HG03521 (cell line): ENCODE results near the gene LANCL1.
"Not testable (repeated sequence)": the region's sequence is repeated elsewhere in the genome, so short reads cannot be mapped to it uniquely, and the experiment has no call there.

ENCODE experiments used
- ATAC-seq: cut with Tn5 transposase; IDR thresholded peaks from one replicate; pipeline ENCODE4 v1.9.1; 2021; ENCODE audit warnings: mild to moderate bottlenecking, moderate library complexity; ENCODE audit not compliant: unreplicated experiment

The LANCL1 gene

GRCh38 chr2:210459880-210460279, 16.7 kb downstream of the LANCL1 start:
- no peak for ATAC-seq

- no peak for ATAC-seq
These were observed 17.2 kb downstream of the LANCL1 start for GRCh38 chr2:210459407-210459806.

- ATAC-seq = no peak
These were observed 18.2 kb downstream of the LANCL1 start for GRCh38 chr2:210458395-210458794.

GRCh38 chr2:210456571-210456970, 20.0 kb downstream of the LANCL1 start:
- ATAC-seq = no peak

- no peak for ATAC-seq
These were observed 22.2 kb downstream of the LANCL1 start for GRCh38 chr2:210454336-210454735.

GRCh38 chr2:210452194-210452593, 24.4 kb downstream of the LANCL1 start:
- no peak for ATAC-seq

- ATAC-seq = not testable (repeated sequence)
These were observed 25.6 kb downstream of the LANCL1 start for GRCh38 chr2:210450942-210451341.

- no peak for ATAC-seq
These were observed 30.8 kb downstream of the LANCL1 start for GRCh38 chr2:210445732-210446131.

- no peak for ATAC-seq
These were observed 31.3 kb downstream of the LANCL1 start for GRCh38 chr2:210445116-210445707.

GRCh38 chr2:210443527-210443926, 33.0 kb downstream of the LANCL1 start:
- ATAC-seq = no peak

GRCh38 chr2:210442878-210443277, 33.7 kb downstream of the LANCL1 start:
- ATAC-seq = no peak

GRCh38 chr2:210442457-210442856, 34.1 kb downstream of the LANCL1 start:
- peak; percentile 55 for ATAC-seq

GRCh38 chr2:210440206-210440605, 36.4 kb downstream of the LANCL1 start:
- ATAC-seq = no peak

GRCh38 chr2:210435439-210435838, 41.1 kb downstream of the LANCL1 start:
- ATAC-seq = no peak

GRCh38 chr2:210432633-210433032, 43.9 kb downstream of the LANCL1 start:
- no peak for ATAC-seq

- ATAC-seq = no peak
These were observed 47.0 kb downstream of the LANCL1 start for GRCh38 chr2:210429403-210430137.

- no peak for ATAC-seq
These were observed 48.0 kb downstream of the LANCL1 start for GRCh38 chr2:210428393-210429179.

GRCh38 chr2:210427309-210427708, 49.2 kb downstream of the LANCL1 start:
- ATAC-seq = not testable (repeated sequence)

- ATAC-seq = no peak
These were observed 54.2 kb downstream of the LANCL1 start for GRCh38 chr2:210422366-210422765.

GRCh38 chr2:210421916-210422315, 54.6 kb downstream of the LANCL1 start:
- ATAC-seq = no peak

- no peak for ATAC-seq
These were observed 63.9 kb downstream of the LANCL1 start for GRCh38 chr2:210412660-210413059.

GRCh38 chr2:210410542-210410941, 66.0 kb downstream of the LANCL1 start:
- ATAC-seq = no peak
